Measurements from ENCODE around the gene XAB2. TPM values are rescaled to one million over a fixed set of nuclear protein-coding genes. Genes with fewer than 3 reads are reported as not detected.

The XAB2 gene
- total and polyA plus RNA-seq, 4 donors: 34.1 to 48.3 (median 39.3) TPM

GRCh38 chr19:7624810-7625209, 4.5 kb downstream of the XAB2 start:
- no peak for DNase-seq
- WGBS, 2 donors: 93% methylated on average over 17 of the region's 17 CpGs

GRCh38 chr19:7623725-7624603, 5.4 kb downstream of the XAB2 start:
- H3K4me1 ChIP-seq (ENCODE audit: control insufficient read depth in 5 of 5, insufficient read depth in 5 of 5, low read length in 5 of 5): peaks cover 4 to 11% (median 10%) of the 10 kb centered on the region in 5 donors
- ATAC-seq (ENCODE audit: insufficient read depth, low FRiP score): no peak
- no peak overlapping the region for H3K9ac ChIP-seq (ENCODE audit: insufficient read depth in 1 of 2, low read length in 2 of 2)
- H3K36me3 ChIP-seq (ENCODE audit: control insufficient read depth in 4 of 4, insufficient read depth in 4 of 4, low read length in 4 of 4): peaks cover 20 to 77% (median 23%) of the 10 kb centered on the region in 4 donors
- TF ChIP-seq CTCF (IDR thresholded peaks at IDR 0.05; ENCODE audit: control extremely low read depth, extremely low read depth): no peak
- WGBS, 2 donors: 94 to 96% methylated on average over 38 to 39 of the region's 39 CpGs
- H3K27ac ChIP-seq (ENCODE audit: low read depth in 1 of 2, low read length in 1 of 2): no peak overlapping the region
- H3K27me3 ChIP-seq (ENCODE audit: control insufficient read depth in 3 of 3, insufficient read depth in 3 of 3, low read length in 2 of 3): no peaks in the 10 kb centered on the region
- H3K4me3 ChIP-seq: no peak overlapping the region
- no peaks in the 10 kb centered on the region for H3K9me3 ChIP-seq (ENCODE audit: control insufficient read depth in 4 of 4, insufficient read depth in 3 of 4, low read length in 3 of 4)
- DNase-seq: no peak

More at GRCh38 chr19:7624810-7625209, 4.5 kb downstream of the XAB2 start:
- H3K9ac ChIP-seq (ENCODE audit: insufficient read depth in 1 of 2, low read length in 2 of 2): no peak overlapping the region
- no peak for ATAC-seq (ENCODE audit: insufficient read depth, low FRiP score)
- H3K36me3 ChIP-seq (ENCODE audit: control insufficient read depth in 4 of 4, insufficient read depth in 4 of 4, low read length in 4 of 4): peaks cover 20 to 69% (median 25%) of the 10 kb centered on the region in 4 donors
- TF ChIP-seq CTCF (IDR thresholded peaks at IDR 0.05; ENCODE audit: control extremely low read depth, extremely low read depth): no peak
- no peak overlapping the region for H3K4me3 ChIP-seq
- peaks cover 4 to 12% (median 7%) of the 10 kb centered on the region in 5 donors for H3K4me1 ChIP-seq (ENCODE audit: control insufficient read depth in 5 of 5, insufficient read depth in 5 of 5, low read length in 5 of 5)
- no peaks in the 10 kb centered on the region for H3K27me3 ChIP-seq (ENCODE audit: control insufficient read depth in 3 of 3, insufficient read depth in 3 of 3, low read length in 2 of 3)
- no peak overlapping the region for H3K27ac ChIP-seq (ENCODE audit: low read depth in 1 of 2, low read length in 1 of 2)
- no peaks in the 10 kb centered on the region for H3K9me3 ChIP-seq (ENCODE audit: control insufficient read depth in 4 of 4, insufficient read depth in 3 of 4, low read length in 3 of 4)

GRCh38 chr19:7622933-7623685, 6.2 kb downstream of the XAB2 start:
- Histone ChIP-seq H3K27ac (ENCODE audit: low read depth in 1 of 2, low read length in 1 of 2) (no peak overlapping the region), H3K9ac (ENCODE audit: insufficient read depth in 1 of 2, low read length in 2 of 2) (no peak overlapping the region), H3K27me3 (ENCODE audit: control insufficient read depth in 3 of 3, insufficient read depth in 3 of 3, low read length in 2 of 3) (no peaks in the 10 kb centered on the region), H3K4me3 (no peak overlapping the region), H3K36me3 (ENCODE audit: control insufficient read depth in 4 of 4, insufficient read depth in 4 of 4, low read length in 4 of 4) (peaks cover 20 to 83% (median 24%) of the 10 kb centered on the region in 4 donors), H3K9me3 (ENCODE audit: control insufficient read depth in 4 of 4, insufficient read depth in 3 of 4, low read length in 3 of 4) (no peaks in the 10 kb centered on the region), H3K4me1 (ENCODE audit: control insufficient read depth in 5 of 5, insufficient read depth in 5 of 5, low read length in 5 of 5) (peaks cover 0 to 10% (median 3%) of the 10 kb centered on the region in 5 donors)
- no peak for TF ChIP-seq CTCF (IDR thresholded peaks at IDR 0.05; ENCODE audit: control extremely low read depth, extremely low read depth)
- no peak for DNase-seq
- ATAC-seq (ENCODE audit: insufficient read depth, low FRiP score): no peak
- WGBS, 2 donors: 89 to 92% methylated on average over 16 of the region's 16 CpGs

Data from lung (tissue), 12 donors.